Measurements from ENCODE around the gene DLX1. TPM values are rescaled to one million over a fixed set of nuclear protein-coding genes. Genes with fewer than 3 reads are reported as not detected.

Gene DLX1
- total RNA-seq, 1 donor from 2014 or later, result not detected

DNA sequence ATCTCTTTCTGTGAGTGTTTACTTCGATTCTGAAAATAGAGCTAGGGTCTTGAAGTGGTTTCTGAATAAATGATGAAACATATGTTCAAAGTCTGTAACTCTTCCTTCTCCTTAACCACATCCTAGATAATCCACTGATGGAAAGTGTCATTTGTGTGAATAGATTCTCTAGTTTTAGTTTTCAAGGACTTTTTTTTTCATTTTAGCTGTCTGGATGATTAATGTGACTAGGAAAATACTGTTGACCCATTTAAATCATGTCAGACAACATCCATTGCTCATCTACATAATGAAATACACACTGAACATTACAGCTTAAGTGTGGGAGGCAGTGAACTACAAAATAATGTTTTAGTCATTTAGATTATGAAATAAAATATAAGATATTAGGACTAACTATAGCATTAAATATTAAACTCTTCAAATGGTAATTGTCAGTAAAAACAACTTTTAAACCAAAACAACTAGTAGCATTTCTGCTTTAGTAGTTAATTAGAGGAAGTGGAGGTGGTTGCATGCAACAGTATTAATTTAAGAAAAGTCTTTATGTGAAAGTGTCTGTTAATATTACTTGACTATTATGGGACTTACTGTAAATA, 39.1 kb upstream of the DLX1 start:
- no peaks in the 10 kb centered on the region for H3K36me3 ChIP-seq (ENCODE audit: control insufficient read depth, insufficient read depth, low read length)
- no peaks in the 10 kb centered on the region for H3K27me3 ChIP-seq (ENCODE audit: control insufficient read depth, insufficient read depth, low read length)
- DNase-seq (ENCODE audit: low read depth), result no peak
- FAIRE-seq, result no peak
- TF ChIP-seq, protein P1, sequence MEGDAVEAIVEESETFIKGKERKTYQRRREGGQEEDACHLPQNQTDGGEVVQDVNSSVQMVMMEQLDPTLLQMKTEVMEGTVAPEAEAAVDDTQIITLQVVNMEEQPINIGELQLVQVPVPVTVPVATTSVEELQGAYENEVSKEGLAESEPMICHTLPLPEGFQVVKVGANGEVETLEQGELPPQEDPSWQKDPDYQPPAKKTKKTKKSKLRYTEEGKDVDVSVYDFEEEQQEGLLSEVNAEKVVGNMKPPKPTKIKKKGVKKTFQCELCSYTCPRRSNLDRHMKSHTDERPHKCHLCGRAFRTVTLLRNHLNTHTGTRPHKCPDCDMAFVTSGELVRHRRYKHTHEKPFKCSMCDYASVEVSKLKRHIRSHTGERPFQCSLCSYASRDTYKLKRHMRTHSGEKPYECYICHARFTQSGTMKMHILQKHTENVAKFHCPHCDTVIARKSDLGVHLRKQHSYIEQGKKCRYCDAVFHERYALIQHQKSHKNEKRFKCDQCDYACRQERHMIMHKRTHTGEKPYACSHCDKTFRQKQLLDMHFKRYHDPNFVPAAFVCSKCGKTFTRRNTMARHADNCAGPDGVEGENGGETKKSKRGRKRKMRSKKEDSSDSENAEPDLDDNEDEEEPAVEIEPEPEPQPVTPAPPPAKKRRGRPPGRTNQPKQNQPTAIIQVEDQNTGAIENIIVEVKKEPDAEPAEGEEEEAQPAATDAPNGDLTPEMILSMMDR (IDR thresholded peaks at IDR 0.05; ENCODE audit: insufficient read depth, low read length, severe bottlenecking), result no peak
- H3K4me3 ChIP-seq (ENCODE audit: low read depth, low read length), result no peak overlapping the region

DNA sequence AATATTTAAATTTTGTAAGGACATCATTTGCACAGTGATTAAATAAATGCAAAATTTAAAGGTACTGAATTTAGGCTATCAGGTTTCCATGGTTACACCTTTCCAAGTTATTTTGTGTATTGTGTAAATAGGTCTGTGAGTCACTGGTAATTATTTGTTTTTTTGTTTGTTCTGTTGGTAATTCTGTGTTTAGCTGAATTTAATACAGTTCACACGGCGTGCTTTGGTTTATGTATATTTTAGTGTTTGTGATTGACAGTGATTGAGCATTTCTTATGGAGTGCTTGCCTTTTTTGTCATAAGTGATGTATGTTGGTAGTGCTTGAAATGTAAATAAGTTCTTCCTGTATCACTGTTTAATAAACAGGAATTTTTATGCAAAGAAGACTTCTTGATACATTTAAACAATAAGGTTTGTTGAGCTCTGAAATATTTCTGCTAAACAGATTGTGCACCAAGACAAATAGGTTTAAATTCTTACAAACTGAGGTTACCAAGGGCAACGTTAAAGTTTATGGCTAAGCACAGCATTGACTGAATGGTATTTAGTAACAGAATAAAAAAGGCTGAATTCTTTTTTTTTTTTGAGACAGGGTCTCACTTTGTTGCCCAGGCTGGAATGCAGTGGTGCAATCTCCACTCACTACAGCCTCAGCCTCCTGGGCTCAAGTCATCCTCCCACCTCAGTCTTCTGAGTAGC, 38.3 kb upstream of the DLX1 start:
- H3K27me3 ChIP-seq (ENCODE audit: control insufficient read depth, insufficient read depth, low read length), result no peaks in the 10 kb centered on the region
- H3K36me3 ChIP-seq (ENCODE audit: control insufficient read depth, insufficient read depth, low read length), result no peaks in the 10 kb centered on the region
- no peak overlapping the region for H3K4me3 ChIP-seq (ENCODE audit: low read depth, low read length)
- FAIRE-seq (no peak), DNase-seq (ENCODE audit: low read depth) (no peak)
- TF ChIP-seq, protein P1 (IDR thresholded peaks at IDR 0.05; ENCODE audit: insufficient read depth, low read length, severe bottlenecking), result no peak

DNA sequence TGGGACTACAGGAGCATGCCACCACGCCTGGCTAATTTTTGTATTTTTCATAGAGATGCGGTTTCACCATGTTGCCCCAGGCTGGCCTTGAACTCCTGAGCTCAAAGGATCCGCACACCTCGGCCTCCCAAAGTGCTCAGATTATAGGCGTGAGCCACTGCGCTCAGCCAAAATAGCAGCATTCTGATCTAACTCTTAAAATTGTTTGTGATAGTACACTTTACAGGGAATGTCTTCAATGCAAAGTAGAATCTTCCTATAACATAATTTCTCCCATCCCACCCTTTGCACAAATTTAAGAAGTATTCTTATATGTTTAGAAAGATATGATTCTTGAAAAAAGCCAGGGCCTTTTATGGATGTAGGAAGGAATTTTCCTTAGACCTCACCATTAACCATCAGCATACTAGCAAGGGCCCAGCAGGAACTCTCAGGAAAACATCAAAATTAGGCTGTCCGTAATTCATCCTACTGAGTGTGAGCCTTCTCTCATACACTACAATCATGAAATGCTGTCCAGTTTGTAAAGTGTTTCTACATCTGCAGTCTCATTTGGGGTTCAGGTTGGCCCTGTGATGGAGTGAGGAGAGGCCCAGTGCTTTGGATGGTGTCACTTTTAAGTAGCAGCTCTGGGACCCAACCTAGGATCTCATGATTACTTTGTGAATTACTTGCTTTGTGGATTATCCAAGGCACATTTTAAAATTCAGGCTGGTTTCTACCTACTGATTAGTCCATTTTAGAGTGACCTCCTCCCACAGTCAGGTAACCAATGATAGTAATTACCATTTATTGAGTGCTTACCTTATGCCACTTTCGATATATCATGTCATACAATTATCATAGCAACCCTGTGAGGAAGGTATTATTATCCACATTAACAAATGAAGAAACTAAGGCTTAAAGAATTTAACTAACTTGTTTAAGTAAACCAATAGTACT, 37.5 kb upstream of the DLX1 start:
- Histone ChIP-seq H3K36me3 (ENCODE audit: control insufficient read depth, insufficient read depth, low read length) (no peaks in the 10 kb centered on the region), H3K4me3 (ENCODE audit: low read depth, low read length) (no peak overlapping the region), H3K27me3 (ENCODE audit: control insufficient read depth, insufficient read depth, low read length) (no peaks in the 10 kb centered on the region)
- FAIRE-seq, result no peak
- no peak for DNase-seq (ENCODE audit: low read depth)
- TF ChIP-seq, protein P1 (IDR thresholded peaks at IDR 0.05; ENCODE audit: insufficient read depth, low read length, severe bottlenecking), result no peak

DNA sequence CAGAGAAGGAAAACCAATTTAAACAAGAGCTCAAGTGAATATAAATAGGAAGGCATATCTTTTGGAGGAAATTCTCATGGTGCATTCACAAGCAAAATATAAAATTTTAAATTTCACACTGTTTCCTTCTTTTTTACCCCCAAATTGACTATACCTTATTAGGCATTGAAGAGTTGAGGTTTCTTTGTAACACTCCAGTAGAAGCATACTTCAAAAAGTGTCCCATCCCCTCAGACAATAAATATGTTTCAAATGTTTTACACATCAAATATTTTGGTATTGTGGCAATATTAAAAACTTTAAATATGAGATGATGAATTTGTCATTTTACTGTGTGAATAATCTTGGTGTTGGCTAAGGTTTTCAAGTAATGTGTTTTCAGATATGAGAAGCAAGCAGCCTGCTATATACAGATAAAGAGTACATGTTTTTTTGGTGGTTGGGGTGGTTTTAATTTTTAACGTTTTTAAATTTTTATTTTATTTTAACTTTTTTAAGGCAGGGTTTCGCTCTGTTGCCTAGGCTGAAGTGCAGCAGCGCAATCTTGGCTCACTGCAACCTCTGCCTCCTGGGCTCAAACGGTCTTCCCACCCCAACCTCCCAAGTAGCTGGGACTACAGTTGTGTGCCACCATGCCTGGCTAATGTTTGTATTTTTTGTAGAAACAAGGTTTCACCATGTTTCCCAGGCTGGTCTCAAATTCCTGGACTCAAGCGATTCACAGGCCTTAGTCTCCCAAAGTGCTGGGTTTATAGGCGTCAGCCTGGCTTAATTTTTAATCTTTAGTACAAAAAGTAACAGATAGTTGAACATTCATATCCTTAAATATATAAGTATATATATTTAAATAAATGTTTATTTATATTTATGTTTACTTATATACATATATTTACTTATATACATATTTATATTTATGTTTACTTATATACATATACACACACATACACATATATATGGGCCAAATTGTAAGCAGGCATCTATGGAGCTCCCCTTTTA, 36.5 kb upstream of the DLX1 start:
- Histone ChIP-seq H3K4me3 (ENCODE audit: low read depth, low read length) (no peak overlapping the region), H3K27me3 (ENCODE audit: control insufficient read depth, insufficient read depth, low read length) (no peaks in the 10 kb centered on the region), H3K36me3 (ENCODE audit: control insufficient read depth, insufficient read depth, low read length) (no peaks in the 10 kb centered on the region)
- TF ChIP-seq, protein P1 (IDR thresholded peaks at IDR 0.05; ENCODE audit: insufficient read depth, low read length, severe bottlenecking), result no peak
- DNase-seq (ENCODE audit: low read depth) (no peak), FAIRE-seq (no peak)

DNA sequence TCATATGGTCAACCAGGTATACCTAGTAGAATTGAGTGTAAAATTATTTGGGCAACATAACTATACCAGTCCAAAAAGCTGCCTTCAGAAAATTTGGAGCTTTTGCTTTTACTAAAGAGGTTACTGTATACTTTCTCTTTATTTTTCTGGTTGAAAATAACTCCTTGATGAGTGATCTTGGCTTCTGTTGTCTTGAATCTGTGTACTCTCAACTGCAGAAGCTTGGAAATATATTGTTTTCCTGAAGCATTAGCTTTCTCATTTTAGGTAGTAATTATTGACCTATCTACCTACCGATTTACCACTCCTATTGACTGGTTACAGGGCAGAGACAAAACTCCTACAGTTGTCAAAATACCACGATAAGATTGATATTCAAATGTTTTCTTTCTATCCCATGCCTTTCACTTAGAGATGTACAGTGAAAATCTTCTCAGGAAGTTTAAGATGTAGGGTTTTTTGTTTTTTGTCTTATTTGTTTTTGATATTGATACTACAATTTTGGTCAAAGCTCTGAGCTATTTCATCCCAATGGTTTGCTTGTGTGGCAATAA, 35.7 kb upstream of the DLX1 start:
- FAIRE-seq (no peak), DNase-seq (ENCODE audit: low read depth) (no peak)
- H3K4me3 ChIP-seq (ENCODE audit: low read depth, low read length), result no peak overlapping the region
- no peaks in the 10 kb centered on the region for H3K36me3 ChIP-seq (ENCODE audit: control insufficient read depth, insufficient read depth, low read length)
- TF ChIP-seq, protein P1 (IDR thresholded peaks at IDR 0.05; ENCODE audit: insufficient read depth, low read length, severe bottlenecking), result no peak
- H3K27me3 ChIP-seq (ENCODE audit: control insufficient read depth, insufficient read depth, low read length), result no peaks in the 10 kb centered on the region

Data from bronchial epithelial cell (primary cell).